Measurements from ENCODE around the gene PDXK.

DNA sequence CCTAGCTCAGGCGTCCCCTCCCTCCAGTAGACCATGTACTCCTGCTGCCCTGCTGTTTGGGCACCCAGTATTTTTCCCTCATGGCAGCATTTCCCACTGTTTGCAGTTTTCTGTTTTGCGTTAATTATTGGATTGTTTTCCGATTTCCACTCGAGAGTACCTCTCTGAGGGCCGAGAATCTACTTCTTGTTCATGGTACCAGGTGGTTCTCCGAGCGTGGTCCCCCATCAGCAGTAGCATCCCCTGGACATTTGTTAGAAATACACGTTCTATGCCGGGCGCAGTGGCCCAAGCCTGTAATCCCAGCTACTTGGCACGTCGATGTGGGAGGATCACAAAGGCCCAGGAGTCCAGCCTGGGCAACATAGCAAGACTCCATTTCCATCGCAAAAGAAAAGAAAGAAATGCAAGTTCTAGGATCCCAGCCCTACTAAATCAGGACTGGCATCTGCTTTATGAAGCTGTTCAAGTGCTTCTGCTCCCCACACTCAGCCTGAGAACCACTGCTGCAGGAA is 71.1 kb downstream of the PDXK start:
- TF ChIP-seq, protein P1, sequence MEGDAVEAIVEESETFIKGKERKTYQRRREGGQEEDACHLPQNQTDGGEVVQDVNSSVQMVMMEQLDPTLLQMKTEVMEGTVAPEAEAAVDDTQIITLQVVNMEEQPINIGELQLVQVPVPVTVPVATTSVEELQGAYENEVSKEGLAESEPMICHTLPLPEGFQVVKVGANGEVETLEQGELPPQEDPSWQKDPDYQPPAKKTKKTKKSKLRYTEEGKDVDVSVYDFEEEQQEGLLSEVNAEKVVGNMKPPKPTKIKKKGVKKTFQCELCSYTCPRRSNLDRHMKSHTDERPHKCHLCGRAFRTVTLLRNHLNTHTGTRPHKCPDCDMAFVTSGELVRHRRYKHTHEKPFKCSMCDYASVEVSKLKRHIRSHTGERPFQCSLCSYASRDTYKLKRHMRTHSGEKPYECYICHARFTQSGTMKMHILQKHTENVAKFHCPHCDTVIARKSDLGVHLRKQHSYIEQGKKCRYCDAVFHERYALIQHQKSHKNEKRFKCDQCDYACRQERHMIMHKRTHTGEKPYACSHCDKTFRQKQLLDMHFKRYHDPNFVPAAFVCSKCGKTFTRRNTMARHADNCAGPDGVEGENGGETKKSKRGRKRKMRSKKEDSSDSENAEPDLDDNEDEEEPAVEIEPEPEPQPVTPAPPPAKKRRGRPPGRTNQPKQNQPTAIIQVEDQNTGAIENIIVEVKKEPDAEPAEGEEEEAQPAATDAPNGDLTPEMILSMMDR (IDR thresholded peaks at IDR 0.05): no peak
- no peak for TF ChIP-seq POLR2A (IDR thresholded peaks at IDR 0.05)

All from uterus (tissue), 2 donors.